Measurements from ENCODE around the gene MARS1.

- TF ChIP-seq CTCF (conservative IDR thresholded peaks at IDR 0.05; ENCODE audit: low read depth in 2 of 2) (no peak), ZNF331 (CRISPR knock-in tag; IDR thresholded peaks at IDR 0.05; ENCODE audit: low read depth) (no peak), JUNB (IDR thresholded peaks at IDR 0.05; ENCODE audit: unreplicated experiment) (no peak)
These were observed 742 bp upstream of the MARS1 start for GRCh38 chr12:57487055-57487596.

All from GM23338 (cell line).